Ovary (tissue), 10 donors: ENCODE data around the gene INTS15. TPM values are rescaled to one million over a fixed set of nuclear protein-coding genes. Genes with fewer than 3 reads are reported as not detected.

Experiments
- DNase-seq, 5 donors: peaks; one replicate each; pipeline ENCODE4 v3.0.0-alpha.2; 2019 to 2020
- H3K27ac ChIP-seq, 2 donors: fragments of 200-600 bp; one replicate each; pipeline versions ENCODE4 v1.5.1 to v1.8.0; 2019 to 2022
- H3K27me3 ChIP-seq: fragments of 200-600 bp; one replicate; pipeline ENCODE4 v1.8.0; 2022
- H3K36me3 ChIP-seq: fragments of 200-600 bp; sonication (generic); one replicate; pipeline ENCODE4 v1.5.1; 2019
- H3K4me1 ChIP-seq: one replicate; pipeline ENCODE4 v1.8.1; 2013; ENCODE audit warnings: mild to moderate bottlenecking, moderate library complexity; ENCODE audit not compliant: insufficient read depth
- H3K4me3 ChIP-seq: fragments of 200-600 bp; sonication (generic); one replicate; pipeline ENCODE4 v1.5.1; 2017
- H3K9me3 ChIP-seq, 2 donors: fragments of 200-600 bp in 1 of 2; sonication (generic) in 1 of 2; one replicate each; pipeline versions ENCODE4 v1.5.1 to v1.8.1; 2013 to 2019; ENCODE audit warnings: mild to moderate bottlenecking in 1 of 2, moderate library complexity in 1 of 2
- EP300 ChIP-seq: sonication (generic); formaldehyde crosslinking; IDR thresholded peaks from one replicate; pipeline ENCODE4 v1.6.1; 2017; ENCODE audit warnings: antibody characterized with exemption
- POLR2A ChIP-seq: fragments of 450-650 bp; IDR thresholded peaks from one replicate; pipeline ENCODE4 v1.6.1; 2017; ENCODE audit warnings: antibody characterized with exemption, mild to moderate bottlenecking, moderate library complexity
- WGBS, 3 donors: extraction: QIAGEN DNeasy Blood & Tissue Kit in 1 of 3; methylation state at CpG; one replicate each; pipeline versions ENCODE4 v1.1.5 to v1.1.7; 2013 to 2017; 5-methylcytosine and 5-hydroxymethylcytosine counted together
- intact Hi-C, 4 donors: fragments of 100-400 bp; cut with DNase I; formaldehyde crosslinking; loops; one replicate each; pipeline versions ENCODE4 v1.11.0 to v1.15.1; 2022 to 2023
- long read RNA-seq, 3 donors: library from polyadenylated mRNA in 2 of 3; unstranded in 2 of 3; transcript quantifications; one replicate each; pipeline ENCODE4 v2.0.0 and lab custom pipeline, GENCODE V29; 2021 to 2026
- polyA plus RNA-seq, 2 donors: library from polyadenylated mRNA; stranded (reverse); fragments of 200-250 nt in 1 of 2; fragments of 350-450 nt in 1 of 2; fragmentation: Illumina TruSeq in 1 of 2; extraction: RNeasy Lipid Tissue Mini Kit (QIAGEN cat#74804) in 1 of 2; gene quantifications; one replicate each; pipeline ENCODE4 v1.2.3, GENCODE V29; 2013 to 2014
- total RNA-seq, 7 donors: library from RNA; depleted of rRNA in 2 of 7; stranded (reverse); fragments of >200 nt in 2 of 7; fragmentation: NEBNext Ultra II Directional in 3 of 7; extraction: Animal tissue kit (Norgen Biotek cat#: 25700) in 3 of 7; gene quantifications; one replicate each; pipeline versions ENCODE4 v1.1.0 to v1.2.4, GENCODE V29; 2016 to 2023
- TF ChIP-seq, protein P1 (sequence below), 3 donors: fragments of 450-650 bp in 2 of 3; fragments of 200-600 bp in 1 of 3; IDR thresholded peaks; one replicate each; pipeline versions ENCODE4 v1.5.1 to v1.8.0; 2016 to 2022; ENCODE audit warnings: antibody characterized with exemption in 3 of 3, mild to moderate bottlenecking in 1 of 3
- donor health status: DM: no; HTN: no; CAD: no; lungs with moderate emphysema.
- donor health status: DM: no; HTN: no; CAD: no.
- donor health status: Bipolar disorder and iron deficiency.
- donor health status: DM: yes; HTN: yes; CAD: no.
- donor health status: DM: no; HTN: no; CAD: no.
- donor health status: DM: yes; HTN: yes; CAD: no.

Gene INTS15
- 10 to 100 TPM; 20.3 to 35.0 (median 30.4) TPM for total RNA-seq
- polyA plus RNA-seq, result 10 to 100 TPM; 20.9 to 24.8 TPM
- long read RNA-seq, donor 1, transcript C7orf26-201 (6 exons, 2,182 nt), result major isoform, 6 of 10 reads
- long read RNA-seq, donor 1, partial matches to known transcripts, result 3 of 10 reads
- long read RNA-seq, donor 1, other reads (novel, unspliced or antisense), result 1 of 10 reads
- long read RNA-seq, donor 2, transcript C7orf26-201 (6 exons, 2,182 nt), result major isoform, 6 of 6 reads
- long read RNA-seq, donor 2, partial matches to known transcripts, result 0 of 6 reads
- long read RNA-seq, donor 2, other reads (novel, unspliced or antisense), result 0 of 6 reads
- long read RNA-seq, donor 3, transcript C7orf26-201 (6 exons, 2,182 nt), result major isoform, 29 of 35 reads
- long read RNA-seq, donor 3, partial matches to known transcripts, result 3 of 35 reads
- long read RNA-seq, donor 3, other reads (novel, unspliced or antisense), result 3 of 35 reads

DNA sequence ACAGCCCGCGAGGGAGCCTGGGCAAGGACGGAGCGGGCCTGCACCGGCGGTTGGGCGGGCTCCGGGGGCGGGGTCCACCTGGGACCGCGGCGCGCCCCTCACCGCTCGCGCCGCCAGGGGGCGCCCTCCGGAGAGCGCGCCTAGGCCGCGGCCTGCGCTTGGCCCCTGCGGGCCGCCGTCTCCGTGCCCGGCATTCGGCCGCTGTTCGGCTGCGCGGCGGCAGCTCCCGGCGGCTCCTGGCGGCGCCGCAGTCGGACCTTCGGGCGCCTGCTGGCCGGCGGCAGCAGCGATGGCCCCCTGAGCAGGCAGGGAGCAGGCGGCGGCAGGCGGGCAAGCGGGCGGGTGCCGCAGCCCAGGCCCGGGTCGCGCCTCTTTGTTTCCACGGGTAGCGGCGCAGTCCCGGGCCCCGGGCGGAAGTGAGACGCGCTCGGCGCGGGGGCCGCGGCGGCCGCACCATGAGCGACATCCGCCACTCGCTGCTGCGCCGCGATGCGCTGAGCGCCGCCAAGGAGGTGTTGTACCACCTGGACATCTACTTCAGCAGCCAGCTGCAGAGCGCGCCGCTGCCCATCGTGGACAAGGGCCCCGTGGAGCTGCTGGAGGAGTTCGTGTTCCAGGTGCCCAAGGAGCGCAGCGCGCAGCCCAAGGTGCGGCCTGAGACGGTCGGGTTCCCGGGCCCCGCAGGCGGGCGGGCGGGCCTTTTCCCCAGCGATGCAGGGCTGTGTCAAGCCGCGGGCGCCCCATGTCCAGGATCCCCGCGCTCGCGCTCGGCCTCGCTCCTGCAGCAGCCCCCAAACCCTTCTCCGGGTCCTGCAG is at the start of gene INTS15:
Gene INTS15, plus strand, starts transcription at position 193 of the 816 bp plus-strand sequence. Its CDS starts 263 bp downstream, at position 456.
- WGBS, 3 donors, result 0 to 1% (median 0%) methylated on average over 54 to 107 of the region's 107 CpGs
- peak; percentile 74 to 89 (median 83) for DNase-seq
- TF ChIP-seq EP300, result no peak
- TF ChIP-seq POLR2A, result peak; percentile 59
- TF ChIP-seq, protein P1, sequence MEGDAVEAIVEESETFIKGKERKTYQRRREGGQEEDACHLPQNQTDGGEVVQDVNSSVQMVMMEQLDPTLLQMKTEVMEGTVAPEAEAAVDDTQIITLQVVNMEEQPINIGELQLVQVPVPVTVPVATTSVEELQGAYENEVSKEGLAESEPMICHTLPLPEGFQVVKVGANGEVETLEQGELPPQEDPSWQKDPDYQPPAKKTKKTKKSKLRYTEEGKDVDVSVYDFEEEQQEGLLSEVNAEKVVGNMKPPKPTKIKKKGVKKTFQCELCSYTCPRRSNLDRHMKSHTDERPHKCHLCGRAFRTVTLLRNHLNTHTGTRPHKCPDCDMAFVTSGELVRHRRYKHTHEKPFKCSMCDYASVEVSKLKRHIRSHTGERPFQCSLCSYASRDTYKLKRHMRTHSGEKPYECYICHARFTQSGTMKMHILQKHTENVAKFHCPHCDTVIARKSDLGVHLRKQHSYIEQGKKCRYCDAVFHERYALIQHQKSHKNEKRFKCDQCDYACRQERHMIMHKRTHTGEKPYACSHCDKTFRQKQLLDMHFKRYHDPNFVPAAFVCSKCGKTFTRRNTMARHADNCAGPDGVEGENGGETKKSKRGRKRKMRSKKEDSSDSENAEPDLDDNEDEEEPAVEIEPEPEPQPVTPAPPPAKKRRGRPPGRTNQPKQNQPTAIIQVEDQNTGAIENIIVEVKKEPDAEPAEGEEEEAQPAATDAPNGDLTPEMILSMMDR (IDR thresholded peaks at IDR 0.05), result peak; percentile 32 to 96 (median 93)
- Histone ChIP-seq H3K36me3 (no peaks in the 10 kb centered on the region), H3K4me3 (peak within 1 kb of the TSS; percentile 80), H3K4me1 (no peaks in the 10 kb centered on the region), H3K27ac (peak within 1 kb of the TSS; percentile 68 to 70), H3K9me3 (no peaks in the 10 kb centered on the region), H3K27me3 (no peaks in the 10 kb centered on the region)
- intact Hi-C loops, result loop anchor here in 1 of 4 donors (10.0 kb wide), 1 partner anchor 595 kb away; the partner anchor contains the start of gene C1GALT1

DNA sequence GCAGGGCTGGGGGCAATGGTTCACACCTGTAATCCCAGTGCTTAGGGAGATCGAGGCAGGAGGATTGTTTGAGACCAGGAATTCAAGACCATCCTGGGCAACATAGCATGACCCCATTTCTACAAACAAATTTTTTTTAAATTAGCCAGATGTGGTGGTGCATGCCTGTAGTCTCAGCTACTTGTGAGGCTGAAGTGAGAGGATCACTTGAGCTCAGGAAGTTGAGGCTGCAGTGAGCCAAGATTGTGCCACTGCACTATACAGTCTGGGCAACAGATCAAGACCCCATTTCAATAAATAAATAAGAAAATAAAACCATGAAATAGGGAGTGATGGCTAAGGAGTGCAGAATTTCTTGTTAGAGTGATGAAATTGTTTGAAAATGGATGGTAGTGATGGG is 47.5 kb upstream of the INTS15 start:
- Histone ChIP-seq H3K4me3 (no peak overlapping the region), H3K9me3 (no peaks in the 10 kb centered on the region), H3K27ac (no peak overlapping the region), H3K36me3 (no peaks in the 10 kb centered on the region), H3K4me1 (no peaks in the 10 kb centered on the region), H3K27me3 (no peaks in the 10 kb centered on the region)
- no peak for DNase-seq
- TF ChIP-seq, protein P1 (IDR thresholded peaks at IDR 0.05), result no peak
- TF ChIP-seq POLR2A (no peak), EP300 (no peak)
- intact Hi-C loops, result no loop called here
- 67 to 91% (median 87%) methylated on average over 1 of the region's 1 CpG for WGBS, 3 donors

DNA sequence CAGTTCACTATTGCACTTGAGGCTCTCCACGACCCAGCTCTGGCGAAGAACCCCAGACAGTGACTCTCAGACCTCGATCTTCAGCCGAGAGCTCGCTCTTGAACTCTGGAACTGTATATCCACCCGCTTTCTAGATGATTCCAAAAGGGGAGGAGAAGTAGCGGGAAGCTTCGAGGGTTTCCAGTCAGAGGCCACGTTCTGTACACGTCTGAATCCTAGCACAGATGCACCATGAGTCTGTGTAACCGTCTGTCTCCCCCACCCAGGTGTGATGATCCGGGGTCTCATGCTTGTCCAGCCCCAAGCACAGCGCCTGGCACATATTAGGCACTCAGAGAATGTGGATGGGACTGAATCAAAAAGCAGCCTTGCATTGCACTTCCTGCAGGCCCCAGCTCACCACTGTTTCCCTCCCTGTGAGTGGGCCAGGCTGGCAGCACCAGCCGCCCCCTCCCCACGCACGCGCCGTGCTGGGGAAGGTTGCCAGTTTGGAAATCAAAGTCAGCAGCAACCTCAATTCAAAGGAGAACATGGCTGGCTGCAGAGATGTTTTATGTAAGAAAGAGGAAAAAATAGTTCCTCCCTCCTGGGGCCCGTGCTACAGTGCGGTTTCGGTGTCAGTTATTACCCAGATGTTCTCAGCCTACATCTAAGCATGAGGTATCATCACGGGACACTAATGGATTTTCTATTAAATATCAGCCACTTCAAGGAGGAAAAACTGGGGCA is 44.3 kb upstream of the INTS15 start:
- Histone ChIP-seq H3K36me3 (no peaks in the 10 kb centered on the region), H3K4me3 (no peak overlapping the region), H3K27me3 (no peaks in the 10 kb centered on the region), H3K9me3 (no peaks in the 10 kb centered on the region), H3K4me1 (no peaks in the 10 kb centered on the region), H3K27ac (no peak overlapping the region)
- 77 to 85% (median 79%) methylated on average over 22 of the region's 22 CpGs for WGBS, 3 donors
- intact Hi-C loops, result no loop called here
- TF ChIP-seq EP300, result no peak
- TF ChIP-seq POLR2A, result no peak
- TF ChIP-seq, protein P1 (IDR thresholded peaks at IDR 0.05), result no peak
- no peak for DNase-seq
